Putamen (tissue), 1 donor: Measurements from ENCODE around the gene DOCK4.

ENCODE experiments used
- DNase-seq: peaks from one replicate; pipeline ENCODE4 v3.0.0-alpha.2; 2016; ENCODE audit warnings: low spot score

Gene DOCK4

GRCh38 chr7:112192236-112193154 is 13.7 kb downstream of the DOCK4 start:
- no peak for DNase-seq

GRCh38 chr7:112190120-112190519 is 16.1 kb downstream of the DOCK4 start:
- DNase-seq, result no peak

GRCh38 chr7:112189691-112190090 is 16.5 kb downstream of the DOCK4 start:
- DNase-seq, result no peak

GRCh38 chr7:112188257-112188656 is 17.9 kb downstream of the DOCK4 start:
- no peak for DNase-seq

GRCh38 chr7:112186300-112186699 is 19.9 kb downstream of the DOCK4 start:
- DNase-seq, result no peak

GRCh38 chr7:112185005-112185834 is 21.0 kb downstream of the DOCK4 start:
- DNase-seq, result peak; percentile 49

- DNase-seq, result peak; percentile 58
Observed at GRCh38 chr7:112184455-112184854, 21.7 kb downstream of the DOCK4 start.

- DNase-seq, result no peak
Observed at GRCh38 chr7:112183266-112183665, 22.9 kb downstream of the DOCK4 start.

- DNase-seq, result peak; percentile 92
Observed at GRCh38 chr7:112182749-112183148, 23.4 kb downstream of the DOCK4 start.

- DNase-seq, result no peak
Observed at GRCh38 chr7:112180223-112180622, 26.0 kb downstream of the DOCK4 start.

GRCh38 chr7:112176693-112177415 is 29.3 kb downstream of the DOCK4 start:
- no peak for DNase-seq

GRCh38 chr7:112176241-112176640 is 30.0 kb downstream of the DOCK4 start:
- DNase-seq, result no peak

- DNase-seq, result no peak
Observed at GRCh38 chr7:112174192-112174591, 32.0 kb downstream of the DOCK4 start.

GRCh38 chr7:112173568-112173905 is 32.7 kb downstream of the DOCK4 start:
- DNase-seq, result no peak

- DNase-seq, result no peak
Observed at GRCh38 chr7:112172870-112173567, 33.2 kb downstream of the DOCK4 start.

GRCh38 chr7:112171673-112172072 is 34.5 kb downstream of the DOCK4 start:
- DNase-seq, result no peak

- no peak for DNase-seq
Observed at GRCh38 chr7:112168915-112169314, 37.3 kb downstream of the DOCK4 start.

- DNase-seq, result peak; percentile 49
Observed at GRCh38 chr7:112167147-112167546, 39.1 kb downstream of the DOCK4 start.

GRCh38 chr7:112162784-112163506 is 43.3 kb downstream of the DOCK4 start:
- no peak for DNase-seq

GRCh38 chr7:112162142-112162766 is 43.9 kb downstream of the DOCK4 start:
- peak; percentile 82 for DNase-seq
